T-helper 2 cell (primary cell): ENCODE data around the gene NKAIN1.
"Not testable (repeated sequence)": the region's sequence is repeated elsewhere in the genome, so short reads cannot be mapped to it uniquely, and the experiment has no call there.

ENCODE experiments used
- DNase-seq, 5 experiments: peaks; one replicate each; pipeline versions ENCODE4 v3.0.0 to v3.0.0-alpha.2; 2012 to 2022

Gene NKAIN1

GRCh38 chr1:31193729-31194128, 46.0 kb downstream of the NKAIN1 start:
- DNase-seq = no peak

- no peak for DNase-seq
These were observed 48.4 kb downstream of the NKAIN1 start for GRCh38 chr1:31191281-31191680.

GRCh38 chr1:31189696-31190674, 49.7 kb downstream of the NKAIN1 start:
- DNase-seq = no peak

GRCh38 chr1:31183927-31184554, 55.6 kb downstream of the NKAIN1 start:
- peak in 1 of 5 experiments; percentile 28 for DNase-seq

- DNase-seq = no peak
These were observed 56.6 kb downstream of the NKAIN1 start for GRCh38 chr1:31183126-31183525.

- DNase-seq = peak in 4 of 5 experiments; percentile 21 to 38 (median 24)
These were observed 57.3 kb downstream of the NKAIN1 start for GRCh38 chr1:31182352-31182751.

- DNase-seq = peak in 3 of 5 experiments; percentile 14 to 56 (median 15)
These were observed 58.0 kb downstream of the NKAIN1 start for GRCh38 chr1:31181515-31182343.

- no peak for DNase-seq
These were observed 59.3 kb downstream of the NKAIN1 start for GRCh38 chr1:31180338-31180737.

- not testable (repeated sequence) for DNase-seq
These were observed 63.4 kb downstream of the NKAIN1 start for GRCh38 chr1:31176291-31176690.

GRCh38 chr1:31170486-31170735, 69.3 kb downstream of the NKAIN1 start:
- no peak for DNase-seq

GRCh38 chr1:31166462-31166861, 73.2 kb downstream of the NKAIN1 start:
- DNase-seq = no peak

- no peak for DNase-seq
These were observed 75.4 kb downstream of the NKAIN1 start for GRCh38 chr1:31164291-31164690.

- no peak for DNase-seq
These were observed 75.8 kb downstream of the NKAIN1 start for GRCh38 chr1:31163866-31164265.

GRCh38 chr1:31161571-31161970, 78.1 kb downstream of the NKAIN1 start:
- DNase-seq = no peak

GRCh38 chr1:31159869-31160611, 79.6 kb downstream of the NKAIN1 start:
- DNase-seq = no peak

GRCh38 chr1:31159323-31159722, 80.4 kb downstream of the NKAIN1 start:
- no peak for DNase-seq

GRCh38 chr1:31155216-31155806, 84.4 kb downstream of the NKAIN1 start:
- peak; percentile 38 to 72 (median 50) for DNase-seq

GRCh38 chr1:31154632-31155215, 85.0 kb downstream of the NKAIN1 start:
- peak; percentile 2 to 80 (median 63) for DNase-seq

- DNase-seq = no peak
These were observed 85.6 kb downstream of the NKAIN1 start for GRCh38 chr1:31154000-31154631.

GRCh38 chr1:31153423-31153822, 86.3 kb downstream of the NKAIN1 start:
- DNase-seq = no peak

GRCh38 chr1:31152181-31152795, 87.4 kb downstream of the NKAIN1 start:
- DNase-seq = no peak
